CD4-positive, alpha-beta memory T cell (primary cell): ENCODE data around the gene POU2F3. TPM values are rescaled to one million over a fixed set of nuclear protein-coding genes. Genes with fewer than 3 reads are reported as not detected.
A peak's percentile ranks its signal among the peaks of the same experiment; 100 is the strongest.

ENCODE experiments used
- CTCF ChIA-PET: fragments of 350-600 bp; sonication (Branson Sonifier 250); formaldehyde crosslinking; loops from one replicate; lab custom pipeline; 2021; ENCODE audit warnings: inconsistent platforms; ENCODE audit not compliant: partially characterized antibody; lab: Charles Lee
- POLR2A ChIA-PET: fragments of 350-600 bp; sonication (Branson Sonifier 250); formaldehyde crosslinking; loops from one replicate; lab custom pipeline; 2021; ENCODE audit not compliant: partially characterized antibody; lab: Charles Lee
- DNase-seq, 5 donors: peaks; one replicate each; pipeline versions ENCODE4 v3.0.0 to v3.0.0-alpha.2; 2020 to 2022; ENCODE audit warnings: mixed read lengths in 1 of 5
- H3K27ac ChIP-seq: one replicate; pipeline ENCODE4 v1.7.0; 2013; ENCODE audit warnings: low read depth, low read length
- H3K27me3 ChIP-seq: 2 replicates; pipeline ENCODE4 v1.7.0; 2013; ENCODE audit warnings: mild to moderate bottlenecking, low read length, moderate library complexity; ENCODE audit not compliant: insufficient read depth
- H3K36me3 ChIP-seq: 2 replicates; pipeline ENCODE4 v1.7.0; 2013; ENCODE audit warnings: mild to moderate bottlenecking, low read length, moderate library complexity; ENCODE audit not compliant: insufficient read depth
- H3K4me1 ChIP-seq: 2 replicates; pipeline ENCODE4 v1.7.0; 2013; ENCODE audit warnings: mild to moderate bottlenecking, low read length, moderate library complexity; ENCODE audit not compliant: insufficient read depth
- H3K4me3 ChIP-seq, 2 donors: one replicate each; pipeline ENCODE4 v1.7.0; 2013; ENCODE audit warnings: low read length in 2 of 2, mild to moderate bottlenecking in 1 of 2
- H3K9me3 ChIP-seq, 2 donors: one replicate each; pipeline ENCODE4 v1.7.0; 2013; ENCODE audit warnings: low read length in 2 of 2, control low read depth in 1 of 2; ENCODE audit not compliant: control insufficient read depth in 1 of 2
- H3K27ac Mint-ChIP-seq, 7 donors: one replicate each; pipeline ENCODE4 v1.8.0; 2020 to 2021; ENCODE audit warnings: mixed read lengths in 7 of 7, mild to moderate bottlenecking in 6 of 7, inconsistent platforms in 3 of 7, moderate library complexity in 3 of 7
- H3K27me3 Mint-ChIP-seq, 2 donors: one replicate each; pipeline ENCODE4 v1.8.0; 2020 to 2021; ENCODE audit warnings: mixed read lengths in 2 of 2
- H3K36me3 Mint-ChIP-seq, 2 donors: one replicate each; pipeline ENCODE4 v1.8.0; 2020 to 2021; ENCODE audit warnings: mixed read lengths in 2 of 2, inconsistent platforms in 1 of 2, mild to moderate bottlenecking in 1 of 2
- H3K4me1 Mint-ChIP-seq, 4 donors: one replicate each; pipeline ENCODE4 v1.8.0; 2020 to 2021; ENCODE audit warnings: mixed read lengths in 4 of 4, mild to moderate bottlenecking in 1 of 4
- H3K4me3 Mint-ChIP-seq, 8 donors: one replicate each; pipeline ENCODE4 v1.8.0; 2020 to 2021; ENCODE audit warnings: mixed read lengths in 8 of 8, mild to moderate bottlenecking in 7 of 8, moderate library complexity in 6 of 8, inconsistent platforms in 3 of 8
- H3K9me3 Mint-ChIP-seq, 8 donors: one replicate each; pipeline ENCODE4 v1.8.0; 2020 to 2021; ENCODE audit warnings: mixed read lengths in 8 of 8, mild to moderate bottlenecking in 5 of 8, inconsistent platforms in 3 of 8, moderate library complexity in 1 of 8
- intact Hi-C: fragments of 100-400 bp; cut with micrococcal nuclease; formaldehyde crosslinking; loops from one replicate; pipeline ENCODE4 v1.15.1; 2023
- polyA plus RNA-seq, 2 donors: library from polyadenylated mRNA; unstranded; fragments of 300-500 nt; fragmentation: Illumina TruSeq; gene quantifications; one replicate each; pipeline ENCODE4 v1.2.3, GENCODE V29; 2021
- total RNA-seq, 2 experiments: library from RNA; stranded (reverse); gene quantifications; one replicate each; pipeline ENCODE4 v1.2.3, GENCODE V29; 2021

Gene POU2F3
- total and polyA plus RNA-seq, 4 experiments from 2014 or later: not detected

DNA sequence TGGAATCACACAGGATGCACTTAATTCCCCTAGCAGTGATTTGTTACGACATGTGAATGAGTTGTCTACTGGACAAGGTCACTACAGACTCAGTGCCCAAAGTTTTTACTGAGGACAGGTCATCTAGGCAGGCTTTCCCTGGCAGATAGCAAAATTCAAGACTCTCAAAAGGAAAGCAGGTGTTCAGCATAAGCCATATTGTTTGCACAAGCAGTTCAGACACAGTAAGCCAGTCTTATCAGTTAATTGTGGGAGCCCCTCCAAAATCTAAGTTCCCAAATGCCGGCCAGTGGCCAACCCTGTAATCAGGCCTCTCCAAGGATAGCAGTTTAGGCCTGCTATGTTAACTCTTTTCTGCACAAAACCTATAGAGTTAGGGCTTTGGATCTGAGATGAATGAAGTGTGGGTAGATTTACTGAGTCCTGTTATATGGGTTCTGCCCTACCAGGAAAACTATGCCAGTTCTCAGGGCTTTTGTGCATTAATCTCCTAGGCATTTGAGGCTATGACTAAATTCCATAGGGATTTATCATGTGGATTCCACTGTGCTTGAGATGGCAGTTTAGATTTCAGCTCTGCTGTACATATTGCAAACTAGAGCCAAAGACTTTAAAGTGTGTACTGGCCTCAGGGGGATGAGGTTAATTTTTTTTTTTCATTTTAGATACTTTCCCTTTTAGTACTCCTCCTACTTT is 91.5 kb downstream of the POU2F3 start:
- Mint-ChIP-seq H3K4me3 (no peak overlapping the region), H3K9me3 (no peaks in the 10 kb centered on the region), H3K27ac (no peak overlapping the region), H3K27me3 (peaks cover 21 to 22% of the 10 kb centered on the region in 2 donors), H3K36me3 (peaks cover 0 to 1% of the 10 kb centered on the region in 2 donors), H3K4me1 (peaks cover 12 to 17% (median 15%) of the 10 kb centered on the region in 4 donors)
- Histone ChIP-seq H3K4me1 (peaks cover 20% of the 10 kb centered on the region), H3K9me3 (no peaks in the 10 kb centered on the region), H3K27me3 (peaks cover 7% of the 10 kb centered on the region), H3K36me3 (no peaks in the 10 kb centered on the region), H3K4me3 (no peak overlapping the region), H3K27ac (no peak overlapping the region)
- ChIA-PET CTCF (interaction anchor here (0.7 to 4.9 kb wide), 5 partner anchors 14 to 471 kb away, joined by 3 to 104 read pairs (median 3); no protein-coding TSS in a partner anchor), POLR2A (no interaction called here)
- intact Hi-C loops: no loop called here
- no peak for DNase-seq

DNA sequence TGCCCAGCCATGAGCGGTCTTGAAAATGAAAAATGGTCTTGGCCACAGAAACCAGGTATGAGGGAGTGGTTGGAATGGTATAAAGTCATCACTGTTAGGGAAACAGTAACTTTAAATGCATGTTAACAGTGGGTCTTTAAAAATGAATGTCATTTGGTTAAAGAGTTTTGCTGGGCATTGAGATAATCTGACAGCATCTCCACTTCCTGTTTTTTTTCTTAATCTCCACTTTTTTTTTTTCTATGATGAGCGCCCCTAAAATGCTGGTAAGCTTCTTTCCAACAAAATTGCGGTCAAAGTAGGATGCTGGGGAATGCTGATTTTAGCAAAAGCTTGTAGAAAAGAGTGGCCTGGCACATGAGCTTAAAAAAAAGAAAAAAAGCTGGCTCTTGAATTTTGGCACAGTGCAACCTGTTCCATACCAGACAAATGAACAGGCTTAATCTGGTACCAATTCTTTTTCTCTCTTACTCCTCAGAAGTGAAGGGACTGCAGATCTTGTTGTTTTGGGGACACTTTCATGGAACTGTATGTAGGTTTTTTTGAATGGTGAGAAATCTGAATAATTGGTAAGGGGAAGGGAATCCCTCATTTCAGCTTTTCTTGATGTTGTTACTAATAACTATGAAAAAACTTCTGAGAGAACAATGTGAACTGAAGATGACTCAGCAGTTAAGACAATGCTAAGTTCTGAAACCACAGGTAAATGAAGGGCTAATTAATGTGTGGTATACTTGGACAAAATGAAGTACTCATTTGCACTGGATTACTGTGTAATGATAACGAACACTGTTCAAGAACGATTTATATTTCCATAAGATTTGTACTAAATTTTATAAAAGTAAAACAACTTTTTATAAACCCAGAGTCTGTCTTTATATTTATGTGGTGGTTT is 93.1 kb downstream of the POU2F3 start:
- Mint-ChIP-seq H3K27ac (no peak overlapping the region), H3K4me3 (no peak overlapping the region), H3K9me3 (peaks cover 0 to 6% (median 0%) of the 10 kb centered on the region in 8 donors), H3K36me3 (peaks cover 0 to 5% of the 10 kb centered on the region in 2 donors), H3K27me3 (peaks cover 23 to 31% of the 10 kb centered on the region in 2 donors), H3K4me1 (peaks cover 14 to 23% (median 17%) of the 10 kb centered on the region in 4 donors)
- no peak for DNase-seq
- H3K9me3 ChIP-seq: no peaks in the 10 kb centered on the region
- H3K36me3 ChIP-seq: no peaks in the 10 kb centered on the region
- no peak overlapping the region for H3K4me3 ChIP-seq
- ChIA-PET POLR2A (no interaction called here), CTCF (interaction anchor here (1.2 to 4.9 kb wide), 2 partner anchors 353 to 469 kb away, joined by 3 to 104 read pairs; no protein-coding TSS in a partner anchor)
- H3K4me1 ChIP-seq: peaks cover 23% of the 10 kb centered on the region
- peaks cover 13% of the 10 kb centered on the region for H3K27me3 ChIP-seq
- no peak overlapping the region for H3K27ac ChIP-seq
- intact Hi-C loops: no loop called here

DNA sequence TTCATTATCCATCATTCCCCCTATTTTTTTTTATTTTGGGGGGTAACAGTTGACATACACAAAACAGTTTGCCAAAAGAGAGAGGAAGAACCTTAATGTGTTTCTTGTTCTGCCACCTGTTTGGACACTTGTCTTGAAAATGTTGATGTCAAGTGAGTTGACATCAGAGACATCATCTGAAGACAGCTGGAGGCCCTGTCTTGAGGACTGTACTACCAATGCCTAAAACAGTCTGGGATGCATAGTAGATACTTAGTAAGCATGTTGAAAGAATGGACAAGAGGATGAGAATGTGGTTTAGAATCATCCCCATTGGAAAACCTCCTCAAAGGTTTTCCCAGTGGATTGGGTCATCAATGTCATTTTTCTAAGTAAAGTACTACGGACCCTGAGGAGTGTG is 93.9 kb downstream of the POU2F3 start:
- Mint-ChIP-seq H3K27ac (no peak overlapping the region), H3K4me1 (peaks cover 16 to 24% (median 21%) of the 10 kb centered on the region in 4 donors), H3K4me3 (no peak overlapping the region), H3K27me3 (peaks cover 21 to 32% of the 10 kb centered on the region in 2 donors), H3K36me3 (peaks cover 0 to 5% of the 10 kb centered on the region in 2 donors), H3K9me3 (peaks cover 0 to 6% (median 0%) of the 10 kb centered on the region in 8 donors)
- H3K36me3 ChIP-seq: no peaks in the 10 kb centered on the region
- no peak overlapping the region for H3K4me3 ChIP-seq
- H3K4me1 ChIP-seq: peaks cover 23% of the 10 kb centered on the region
- H3K27ac ChIP-seq: no peak overlapping the region
- H3K9me3 ChIP-seq: no peaks in the 10 kb centered on the region
- intact Hi-C loops: loop anchor here (2.0 kb wide), 2 partner anchors 619 to 779 kb away; no protein-coding TSS in a partner anchor
- peaks cover 13% of the 10 kb centered on the region for H3K27me3 ChIP-seq
- ChIA-PET POLR2A (interaction anchor here (1.5 kb wide), 1 partner anchor 10 kb away, joined by 3 read pairs; no protein-coding TSS in a partner anchor), CTCF (interaction anchor here (0.9 to 4.9 kb wide), 6 partner anchors 90 to 861 kb away, joined by 3 to 104 read pairs (median 4); no protein-coding TSS in a partner anchor)
- DNase-seq: no peak

DNA sequence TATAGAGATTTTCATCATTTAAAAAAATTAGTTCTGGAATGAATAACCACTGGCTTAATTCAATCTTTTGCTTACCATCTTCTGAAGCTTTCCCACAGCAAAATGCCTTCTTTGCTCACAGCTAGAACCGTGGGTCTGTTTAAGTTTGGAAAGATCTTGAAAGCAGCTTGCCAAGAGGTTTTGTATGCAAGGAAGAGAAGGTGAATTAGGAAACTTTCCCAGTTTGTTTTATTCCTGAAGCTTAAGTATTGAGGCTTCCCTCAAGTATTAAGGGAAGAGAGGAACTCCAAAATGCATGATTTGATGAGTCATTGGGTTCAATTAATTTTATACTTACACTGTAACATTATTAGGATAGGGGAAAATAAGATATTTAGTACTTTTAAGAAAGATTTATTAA is 94.4 kb downstream of the POU2F3 start:
- no peak overlapping the region for H3K4me3 Mint-ChIP-seq
- peaks cover 23 to 34% of the 10 kb centered on the region in 2 donors for H3K27me3 Mint-ChIP-seq

DNA sequence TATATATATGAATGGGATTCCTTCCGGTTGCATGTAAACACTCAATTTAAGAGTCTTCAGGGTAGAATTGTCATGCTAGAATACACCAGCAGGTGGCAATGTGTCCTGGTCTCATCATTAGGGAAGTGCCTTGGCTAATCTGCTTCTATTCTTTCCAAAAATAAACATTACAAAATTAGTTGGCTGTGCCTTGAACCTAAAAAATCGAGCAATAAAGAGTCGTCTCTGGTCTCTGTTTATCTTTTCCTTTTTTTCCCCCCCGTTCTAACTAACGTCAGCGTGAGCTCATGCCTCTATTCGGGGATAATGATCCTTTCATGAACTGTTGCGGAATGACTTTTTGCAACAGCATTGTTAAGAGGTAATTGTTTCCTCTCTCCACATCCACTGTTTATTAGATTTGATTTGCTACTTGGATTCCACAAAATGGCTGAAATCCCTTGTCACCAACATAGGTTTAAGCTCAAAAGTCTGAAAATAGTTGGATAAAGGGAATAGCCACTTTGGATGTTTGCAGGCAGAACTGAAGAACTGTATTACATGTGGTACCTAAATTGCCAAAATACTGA is 95.0 kb downstream of the POU2F3 start:
- no peaks in the 10 kb centered on the region for H3K9me3 ChIP-seq
- peaks cover 13% of the 10 kb centered on the region for H3K27me3 ChIP-seq
- Mint-ChIP-seq H3K27ac (peak overlapping the region in 2 of 7 donors; percentile 20 to 67), H3K9me3 (peaks cover 0 to 6% (median 0%) of the 10 kb centered on the region in 8 donors), H3K4me1 (peaks cover 20 to 32% (median 29%) of the 10 kb centered on the region in 4 donors), H3K4me3 (peak overlapping the region; percentile 47 to 89 (median 77)), H3K36me3 (peaks cover 0 to 5% of the 10 kb centered on the region in 2 donors), H3K27me3 (peaks cover 30 to 36% of the 10 kb centered on the region in 2 donors)
- ChIA-PET POLR2A (interaction anchor here (1.0 to 1.5 kb wide), 3 partner anchors 9 to 350 kb away, joined by 3 to 5 read pairs (median 3); no protein-coding TSS in a partner anchor), CTCF (interaction anchor here (0.9 to 4.9 kb wide), 19 partner anchors 9 to 860 kb away, joined by 3 to 104 read pairs (median 4); no protein-coding TSS in a partner anchor)
- peak overlapping the region in 1 of 2 donors; percentile 14 for H3K4me3 ChIP-seq
- intact Hi-C loops: loop anchor here (1.0 to 2.0 kb wide), 3 partner anchors 350 to 778 kb away; no protein-coding TSS in a partner anchor
- peak; percentile 62 to 69 (median 67) for DNase-seq
- no peaks in the 10 kb centered on the region for H3K36me3 ChIP-seq
- peaks cover 31% of the 10 kb centered on the region for H3K4me1 ChIP-seq
- no peak overlapping the region for H3K27ac ChIP-seq

More for the DNA sequence above, 94.4 kb downstream of the POU2F3 start:
- ChIA-PET CTCF (interaction anchor here (0.9 to 4.9 kb wide), 14 partner anchors 8 to 860 kb away, joined by 3 to 104 read pairs (median 4); no protein-coding TSS in a partner anchor), POLR2A (interaction anchor here (1.5 kb wide), 1 partner anchor 10 kb away, joined by 3 read pairs; no protein-coding TSS in a partner anchor)
- Histone ChIP-seq H3K27me3 (peaks cover 13% of the 10 kb centered on the region), H3K4me1 (peaks cover 25% of the 10 kb centered on the region), H3K27ac (no peak overlapping the region), H3K36me3 (no peaks in the 10 kb centered on the region), H3K4me3 (no peak overlapping the region), H3K9me3 (no peaks in the 10 kb centered on the region)
- DNase-seq: no peak
- Mint-ChIP-seq H3K27ac (peak overlapping the region in 1 of 7 donors; percentile 37), H3K9me3 (peaks cover 0 to 6% (median 0%) of the 10 kb centered on the region in 8 donors), H3K4me1 (peaks cover 16 to 26% (median 23%) of the 10 kb centered on the region in 4 donors), H3K36me3 (peaks cover 0 to 5% of the 10 kb centered on the region in 2 donors)
- intact Hi-C loops: loop anchor here (2.0 kb wide), 2 partner anchors 618 to 778 kb away; no protein-coding TSS in a partner anchor

DNA sequence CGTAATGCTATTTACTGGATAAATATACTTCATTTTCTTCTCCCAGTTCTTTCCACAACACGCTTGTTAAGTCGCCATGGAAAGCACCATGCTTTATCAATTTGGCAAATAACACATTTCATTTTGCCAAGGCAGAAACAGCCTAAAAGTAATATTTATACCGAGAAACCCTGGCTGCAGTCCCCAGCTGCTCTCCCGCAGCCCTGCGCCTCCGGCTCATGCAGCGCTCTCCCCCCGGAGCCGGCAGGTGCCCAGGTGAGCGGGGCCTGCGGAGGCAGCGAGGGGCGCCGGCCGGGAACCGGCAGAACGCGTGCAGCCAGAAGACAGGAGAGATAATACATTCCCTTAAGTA is 95.6 kb downstream of the POU2F3 start:
- Mint-ChIP-seq H3K9me3 (peaks cover 0 to 6% (median 0%) of the 10 kb centered on the region in 8 donors), H3K36me3 (peaks cover 0 to 5% of the 10 kb centered on the region in 2 donors), H3K27me3 (peaks cover 31 to 38% of the 10 kb centered on the region in 2 donors), H3K27ac (peak overlapping the region in 1 of 7 donors; percentile 67), H3K4me1 (peaks cover 22 to 36% (median 30%) of the 10 kb centered on the region in 4 donors), H3K4me3 (peak overlapping the region; percentile 65 to 89 (median 78))
- intact Hi-C loops: loop anchor here (1.0 to 2.0 kb wide), 3 partner anchors 350 to 777 kb away; no protein-coding TSS in a partner anchor
- Histone ChIP-seq H3K27ac (no peak overlapping the region), H3K27me3 (peaks cover 13% of the 10 kb centered on the region), H3K4me1 (peaks cover 33% of the 10 kb centered on the region), H3K9me3 (no peaks in the 10 kb centered on the region), H3K36me3 (no peaks in the 10 kb centered on the region), H3K4me3 (peak overlapping the region; percentile 14 to 44)
- DNase-seq: peak in 1 of 5 donors; percentile 23
- ChIA-PET POLR2A (interaction anchor here (1.0 to 1.2 kb wide), 2 partner anchors 9 to 350 kb away, joined by 3 to 5 read pairs; no protein-coding TSS in a partner anchor), CTCF (interaction anchor here (0.9 to 4.9 kb wide), 19 partner anchors 9 to 859 kb away, joined by 3 to 104 read pairs (median 4); no protein-coding TSS in a partner anchor)
